AG10803 (cell line): ENCODE measurements around the gene JPH3.

Source experiments
- DNase-seq: peaks from one replicate; pipeline ENCODE4 v3.0.0; 2010; ENCODE audit warnings: low read depth
- H3K4me3 ChIP-seq: 2 replicates; pipeline ENCODE4 v1.5.1; 2011; ENCODE audit warnings: mild to moderate bottlenecking, low read length, control low read depth
- TF ChIP-seq, protein P1 (sequence below): conservative IDR thresholded peaks from 2 replicates; pipeline ENCODE4 v1.5.1; 2011; ENCODE audit warnings: mild to moderate bottlenecking, low read length, control low read depth, inconsistent platforms

Gene JPH3

DNA sequence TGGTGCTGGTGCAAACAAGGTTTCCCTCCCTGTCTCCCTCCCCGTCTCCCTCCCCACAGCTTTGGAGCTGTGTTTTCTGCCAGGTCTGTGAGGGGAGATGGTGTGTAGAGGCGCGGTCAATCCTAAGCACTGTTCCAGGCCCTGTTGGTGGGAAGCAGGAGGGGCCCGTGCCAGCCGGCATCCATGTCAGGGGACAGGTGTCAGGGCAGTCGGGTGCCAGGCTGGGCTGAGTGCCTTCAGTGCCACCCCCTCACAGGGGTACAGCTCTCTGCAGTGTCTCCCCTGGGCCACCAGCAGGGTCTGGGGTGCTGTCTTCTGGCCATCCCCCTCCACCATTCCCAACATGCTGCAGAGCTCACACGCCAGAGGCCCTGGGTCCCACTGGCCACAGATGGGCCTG is 89.9 kb downstream of the JPH3 start:
- DNase-seq: no peak
- TF ChIP-seq, protein P1, sequence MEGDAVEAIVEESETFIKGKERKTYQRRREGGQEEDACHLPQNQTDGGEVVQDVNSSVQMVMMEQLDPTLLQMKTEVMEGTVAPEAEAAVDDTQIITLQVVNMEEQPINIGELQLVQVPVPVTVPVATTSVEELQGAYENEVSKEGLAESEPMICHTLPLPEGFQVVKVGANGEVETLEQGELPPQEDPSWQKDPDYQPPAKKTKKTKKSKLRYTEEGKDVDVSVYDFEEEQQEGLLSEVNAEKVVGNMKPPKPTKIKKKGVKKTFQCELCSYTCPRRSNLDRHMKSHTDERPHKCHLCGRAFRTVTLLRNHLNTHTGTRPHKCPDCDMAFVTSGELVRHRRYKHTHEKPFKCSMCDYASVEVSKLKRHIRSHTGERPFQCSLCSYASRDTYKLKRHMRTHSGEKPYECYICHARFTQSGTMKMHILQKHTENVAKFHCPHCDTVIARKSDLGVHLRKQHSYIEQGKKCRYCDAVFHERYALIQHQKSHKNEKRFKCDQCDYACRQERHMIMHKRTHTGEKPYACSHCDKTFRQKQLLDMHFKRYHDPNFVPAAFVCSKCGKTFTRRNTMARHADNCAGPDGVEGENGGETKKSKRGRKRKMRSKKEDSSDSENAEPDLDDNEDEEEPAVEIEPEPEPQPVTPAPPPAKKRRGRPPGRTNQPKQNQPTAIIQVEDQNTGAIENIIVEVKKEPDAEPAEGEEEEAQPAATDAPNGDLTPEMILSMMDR: no peak
- no peak overlapping the region for H3K4me3 ChIP-seq

DNA sequence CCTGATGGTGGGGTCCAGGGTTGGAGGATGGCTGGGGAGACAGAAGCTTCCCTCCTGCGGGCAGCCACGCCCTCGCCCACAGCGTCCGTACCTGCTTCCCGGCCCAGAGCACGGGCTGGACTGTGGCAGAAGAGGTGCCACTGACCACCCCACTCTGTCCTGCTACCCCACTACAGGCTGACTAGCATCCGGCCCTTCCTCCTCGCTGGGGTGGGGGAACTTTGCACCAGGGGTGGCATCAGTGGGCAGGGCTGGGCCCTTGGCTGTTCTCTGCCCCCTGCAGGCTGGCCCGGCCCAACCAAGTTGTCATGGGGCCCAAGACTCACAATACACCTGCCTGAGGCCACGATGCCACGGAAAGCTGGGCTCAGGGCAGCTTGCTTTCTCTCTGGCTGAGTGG is 90.4 kb downstream of the JPH3 start:
- TF ChIP-seq, protein P1: no peak
- no peak overlapping the region for H3K4me3 ChIP-seq
- DNase-seq: no peak

DNA sequence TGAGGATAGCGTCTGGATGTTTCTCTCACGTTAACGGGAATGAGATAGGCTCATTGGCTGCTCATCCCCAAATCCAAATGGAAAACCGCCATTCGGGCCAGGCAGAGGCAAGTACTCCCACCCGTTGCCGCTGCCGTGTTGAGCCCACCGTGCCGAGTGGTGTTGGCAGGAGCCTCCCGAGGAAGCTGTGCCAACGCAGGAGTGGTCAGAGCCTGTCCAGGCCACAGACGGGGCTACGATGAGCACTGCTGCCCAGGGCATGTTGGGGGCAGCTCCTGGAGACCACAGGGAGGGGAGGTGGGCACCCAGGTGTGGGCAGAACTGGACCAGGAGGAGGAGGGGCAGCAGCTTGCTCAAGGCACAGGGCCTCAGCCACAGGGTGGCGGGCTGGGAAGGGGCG is 91.5 kb downstream of the JPH3 start:
- no peak for DNase-seq
- TF ChIP-seq, protein P1: no peak
- H3K4me3 ChIP-seq: no peak overlapping the region

DNA sequence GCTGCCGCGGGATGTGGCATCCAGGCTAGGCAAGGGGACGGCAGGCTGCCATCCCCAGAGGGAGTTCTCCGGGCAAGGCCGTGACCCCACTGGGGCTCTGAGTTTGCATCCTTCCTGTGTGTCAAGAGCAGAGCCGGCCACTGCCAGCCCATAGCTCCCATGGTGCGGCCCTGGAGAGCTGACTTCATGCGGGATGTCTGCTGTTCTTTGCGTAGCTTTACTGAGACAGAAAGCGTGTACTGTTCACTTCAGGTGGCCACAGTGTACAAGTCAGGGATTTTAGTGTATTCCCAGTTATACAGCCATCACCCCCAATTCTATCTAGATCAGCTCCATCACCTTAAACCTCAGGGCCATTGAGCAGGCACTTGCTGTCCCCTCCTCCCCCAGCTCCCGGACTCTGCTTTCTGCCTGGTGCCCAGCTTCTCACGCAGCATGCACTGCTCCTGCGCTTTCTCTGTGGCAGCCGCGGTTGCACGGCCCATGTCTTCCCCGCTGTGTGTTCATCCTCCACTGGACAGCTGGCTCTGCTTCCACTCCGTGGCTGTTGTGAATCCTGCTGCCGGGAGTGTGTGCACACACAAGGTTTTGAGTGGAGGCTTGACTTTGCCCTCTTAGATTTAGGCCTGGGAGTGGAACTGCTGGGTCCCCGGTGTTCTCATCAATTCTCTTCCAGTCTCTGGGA is 92.3 kb downstream of the JPH3 start:
- DNase-seq: no peak
- TF ChIP-seq, protein P1: no peak
- H3K4me3 ChIP-seq: no peak overlapping the region

DNA sequence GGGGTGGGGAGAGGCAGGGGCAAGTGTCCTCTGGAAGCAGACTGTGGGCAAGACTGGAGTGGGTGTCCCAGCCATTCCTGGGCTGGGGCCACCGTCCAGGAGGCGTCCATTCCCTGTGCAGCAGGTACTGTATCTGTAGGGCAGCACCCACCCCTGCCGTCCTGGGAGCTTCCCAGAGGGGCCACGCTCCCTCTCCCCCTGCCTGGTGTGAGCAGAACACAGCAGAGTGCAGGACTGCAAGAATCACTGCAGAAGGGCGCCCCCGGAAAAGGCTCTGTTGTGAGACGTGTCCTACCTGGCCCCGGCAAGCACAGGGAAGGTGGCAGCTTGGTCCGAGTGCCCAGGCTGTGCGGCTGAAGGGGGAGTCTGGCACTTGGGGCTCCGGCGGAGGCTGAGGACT is 93.2 kb downstream of the JPH3 start:
- H3K4me3 ChIP-seq: no peak overlapping the region
- TF ChIP-seq, protein P1: no peak
- DNase-seq: no peak

DNA sequence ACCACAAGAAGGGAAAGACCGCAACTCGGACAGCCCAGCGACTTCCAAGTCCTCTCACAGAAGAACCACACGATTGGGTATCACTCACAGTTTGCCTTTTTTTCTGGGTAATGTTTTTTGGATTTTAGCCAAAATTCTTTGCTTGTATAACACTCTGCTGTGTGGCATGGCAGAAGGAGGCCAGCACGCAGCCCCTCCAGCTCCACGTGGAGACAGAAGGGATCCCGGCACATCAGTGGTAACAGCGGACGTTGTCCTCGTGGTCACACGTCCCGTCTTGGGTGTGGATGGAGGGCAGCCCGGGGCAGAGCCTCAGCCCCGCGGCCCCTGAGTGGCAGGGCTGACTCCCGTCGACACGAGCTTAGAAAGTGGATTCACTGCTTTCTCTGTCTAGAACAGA is 94.4 kb downstream of the JPH3 start:
- DNase-seq: no peak
- TF ChIP-seq, protein P1: no peak
- no peak overlapping the region for H3K4me3 ChIP-seq

DNA sequence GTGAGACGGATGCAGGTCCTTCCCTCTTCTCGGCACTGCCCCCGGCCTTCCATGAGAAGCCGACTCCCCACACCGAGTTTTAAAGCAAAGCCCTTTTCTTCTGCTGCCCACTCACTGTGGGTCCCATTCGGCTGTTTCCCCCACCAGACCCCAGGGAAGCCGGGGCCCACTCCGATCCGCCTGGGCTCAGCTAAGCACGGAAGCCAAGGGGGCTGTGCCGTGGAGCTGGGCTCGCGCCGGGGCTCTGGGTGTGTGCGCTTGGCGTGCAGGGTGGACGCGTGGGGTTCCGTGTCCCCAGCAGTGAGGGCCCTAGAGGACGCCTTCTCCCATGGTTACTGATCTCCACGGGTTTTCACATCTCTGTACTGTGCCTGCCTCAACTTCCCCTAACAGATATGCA is 94.9 kb downstream of the JPH3 start:
- no peak for DNase-seq
- H3K4me3 ChIP-seq: no peak overlapping the region
- TF ChIP-seq, protein P1: no peak
